Measurements from ENCODE around the gene SHC2. TPM values are rescaled to one million over a fixed set of nuclear protein-coding genes. Genes with fewer than 3 reads are reported as not detected.
"Not testable (repeated sequence)": the region's sequence is repeated elsewhere in the genome, so short reads cannot be mapped to it uniquely, and the experiment has no call there.

The SHC2 gene
- total and polyA plus RNA-seq, 12 donors = 1.2 to 196 (median 41.1) TPM

DNA sequence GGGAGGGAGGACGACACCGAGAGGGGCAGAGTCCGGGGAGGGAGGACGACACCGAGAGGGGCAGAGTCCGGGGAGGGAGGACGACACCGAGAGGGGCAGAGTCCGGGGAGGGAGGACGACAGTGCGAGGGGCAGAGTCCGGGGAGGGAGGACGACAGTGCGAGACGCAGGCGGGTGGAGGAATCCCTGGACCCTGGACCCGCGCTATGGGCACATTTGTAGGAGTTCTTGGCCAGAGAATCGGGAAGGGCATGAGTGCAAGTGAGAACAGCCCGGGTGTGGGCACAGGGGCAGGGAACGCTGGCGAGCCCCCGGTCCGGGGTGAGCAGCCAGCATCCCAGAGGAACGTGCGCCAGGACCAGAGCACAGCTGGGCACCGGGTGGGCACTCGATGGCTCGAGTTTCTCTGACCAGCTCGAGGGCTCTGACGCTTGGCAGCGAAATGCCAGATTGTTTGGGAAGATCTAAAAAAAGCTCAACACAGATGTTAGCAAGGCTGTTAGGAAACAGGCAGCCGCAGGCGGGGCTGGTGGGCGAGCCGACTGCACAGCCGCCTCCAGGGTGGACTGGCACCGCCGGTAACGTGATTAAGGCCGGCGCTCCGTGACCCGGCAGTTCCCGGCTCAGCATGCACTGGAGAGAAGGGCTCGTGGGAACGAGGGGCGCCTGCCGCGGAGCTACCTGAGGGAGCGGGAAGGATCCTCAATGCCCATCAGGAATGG is 33.9 kb downstream of the SHC2 start:
- H3K36me3 ChIP-seq (replicated peaks in 1 of 2) = no peaks in the 10 kb centered on the region
- H3K27me3 ChIP-seq = no peaks in the 10 kb centered on the region
- 74 to 88% (median 85%) methylated on average over 42 to 47 of the region's 51 CpGs for WGBS, 4 donors
- DNase-seq = peak in 1 of 7 donors; percentile 83
- H3K9me3 ChIP-seq (replicated peaks in 1 of 3) = no peaks in the 10 kb centered on the region
- intact Hi-C loops (cut with DNase I) = no loop called here
- no peak overlapping the region for H3K4me3 ChIP-seq
- TF ChIP-seq, protein P1, sequence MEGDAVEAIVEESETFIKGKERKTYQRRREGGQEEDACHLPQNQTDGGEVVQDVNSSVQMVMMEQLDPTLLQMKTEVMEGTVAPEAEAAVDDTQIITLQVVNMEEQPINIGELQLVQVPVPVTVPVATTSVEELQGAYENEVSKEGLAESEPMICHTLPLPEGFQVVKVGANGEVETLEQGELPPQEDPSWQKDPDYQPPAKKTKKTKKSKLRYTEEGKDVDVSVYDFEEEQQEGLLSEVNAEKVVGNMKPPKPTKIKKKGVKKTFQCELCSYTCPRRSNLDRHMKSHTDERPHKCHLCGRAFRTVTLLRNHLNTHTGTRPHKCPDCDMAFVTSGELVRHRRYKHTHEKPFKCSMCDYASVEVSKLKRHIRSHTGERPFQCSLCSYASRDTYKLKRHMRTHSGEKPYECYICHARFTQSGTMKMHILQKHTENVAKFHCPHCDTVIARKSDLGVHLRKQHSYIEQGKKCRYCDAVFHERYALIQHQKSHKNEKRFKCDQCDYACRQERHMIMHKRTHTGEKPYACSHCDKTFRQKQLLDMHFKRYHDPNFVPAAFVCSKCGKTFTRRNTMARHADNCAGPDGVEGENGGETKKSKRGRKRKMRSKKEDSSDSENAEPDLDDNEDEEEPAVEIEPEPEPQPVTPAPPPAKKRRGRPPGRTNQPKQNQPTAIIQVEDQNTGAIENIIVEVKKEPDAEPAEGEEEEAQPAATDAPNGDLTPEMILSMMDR (IDR thresholded peaks at IDR 0.05) = no peak
- TF ChIP-seq POLR2A (IDR thresholded peaks at IDR 0.05) = no peak
- H3K4me1 ChIP-seq (replicated peaks in 1 of 2) = no peaks in the 10 kb centered on the region
- no peak overlapping the region for H3K27ac ChIP-seq

DNA sequence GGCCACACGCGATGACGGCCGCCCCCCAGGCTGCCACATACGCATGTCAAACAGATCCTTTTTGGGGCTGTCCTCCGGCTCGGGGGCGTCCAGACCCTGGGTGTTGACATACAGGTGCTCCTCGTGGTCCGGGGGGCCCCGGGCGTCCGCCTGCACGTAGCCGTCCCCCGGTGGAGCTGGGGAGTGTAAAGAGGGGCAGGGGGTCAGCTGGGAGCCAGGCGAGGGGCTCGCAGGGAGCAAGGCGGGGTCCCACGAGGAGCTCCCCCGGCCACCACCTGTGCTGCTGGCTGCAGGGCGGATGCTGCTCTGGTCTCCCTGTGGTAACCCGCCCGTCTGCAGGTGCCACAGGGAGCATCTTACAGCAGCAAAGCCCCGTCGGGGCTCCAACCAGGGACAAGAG is 35.8 kb downstream of the SHC2 start:
- DNase-seq = no peak
- Histone ChIP-seq H3K27me3 (no peaks in the 10 kb centered on the region), H3K9me3 (replicated peaks in 1 of 3) (no peaks in the 10 kb centered on the region), H3K4me3 (no peak overlapping the region), H3K36me3 (replicated peaks in 1 of 2) (no peaks in the 10 kb centered on the region), H3K27ac (no peak overlapping the region), H3K4me1 (replicated peaks in 1 of 2) (no peaks in the 10 kb centered on the region)
- 80 to 92% (median 92%) methylated on average over 5 to 26 of the region's 26 CpGs for WGBS, 4 donors
- TF ChIP-seq, protein P1 (IDR thresholded peaks at IDR 0.05) = no peak
- no peak for TF ChIP-seq POLR2A (IDR thresholded peaks at IDR 0.05)
- intact Hi-C loops (cut with DNase I) = no loop called here

DNA sequence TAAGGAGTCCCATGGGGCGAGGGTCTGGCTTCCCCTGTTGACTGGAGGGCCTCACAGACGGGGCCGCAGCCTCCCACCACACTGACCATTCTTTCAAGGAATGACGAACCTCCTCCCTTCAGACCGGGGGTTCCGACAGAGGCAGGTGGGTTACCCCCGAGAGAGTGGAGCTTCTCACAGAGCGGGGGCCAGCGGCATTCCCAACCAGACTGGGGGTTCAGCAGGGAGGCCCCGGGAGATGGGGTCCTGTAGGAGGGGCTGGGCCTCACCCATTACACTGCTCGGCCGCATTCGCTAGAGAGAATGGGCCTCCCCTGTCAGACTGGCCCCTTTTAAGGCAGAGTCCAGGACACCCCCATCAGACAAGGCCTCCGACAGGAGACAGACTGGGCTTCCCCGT is 36.3 kb downstream of the SHC2 start:
- no peak overlapping the region for H3K4me3 ChIP-seq
- no peaks in the 10 kb centered on the region for H3K4me1 ChIP-seq (replicated peaks in 1 of 2)
- H3K36me3 ChIP-seq (replicated peaks in 1 of 2) = no peaks in the 10 kb centered on the region
- no peak overlapping the region for H3K27ac ChIP-seq
- DNase-seq = no peak
- intact Hi-C loops (cut with DNase I) = no loop called here
- H3K27me3 ChIP-seq = no peaks in the 10 kb centered on the region
- TF ChIP-seq POLR2A (IDR thresholded peaks at IDR 0.05) = no peak
- TF ChIP-seq, protein P1 (IDR thresholded peaks at IDR 0.05) = no peak
- no peaks in the 10 kb centered on the region for H3K9me3 ChIP-seq (replicated peaks in 1 of 3)
- WGBS, 4 donors = 88 to 99% (median 92%) methylated on average over 9 to 15 of the region's 15 CpGs

DNA sequence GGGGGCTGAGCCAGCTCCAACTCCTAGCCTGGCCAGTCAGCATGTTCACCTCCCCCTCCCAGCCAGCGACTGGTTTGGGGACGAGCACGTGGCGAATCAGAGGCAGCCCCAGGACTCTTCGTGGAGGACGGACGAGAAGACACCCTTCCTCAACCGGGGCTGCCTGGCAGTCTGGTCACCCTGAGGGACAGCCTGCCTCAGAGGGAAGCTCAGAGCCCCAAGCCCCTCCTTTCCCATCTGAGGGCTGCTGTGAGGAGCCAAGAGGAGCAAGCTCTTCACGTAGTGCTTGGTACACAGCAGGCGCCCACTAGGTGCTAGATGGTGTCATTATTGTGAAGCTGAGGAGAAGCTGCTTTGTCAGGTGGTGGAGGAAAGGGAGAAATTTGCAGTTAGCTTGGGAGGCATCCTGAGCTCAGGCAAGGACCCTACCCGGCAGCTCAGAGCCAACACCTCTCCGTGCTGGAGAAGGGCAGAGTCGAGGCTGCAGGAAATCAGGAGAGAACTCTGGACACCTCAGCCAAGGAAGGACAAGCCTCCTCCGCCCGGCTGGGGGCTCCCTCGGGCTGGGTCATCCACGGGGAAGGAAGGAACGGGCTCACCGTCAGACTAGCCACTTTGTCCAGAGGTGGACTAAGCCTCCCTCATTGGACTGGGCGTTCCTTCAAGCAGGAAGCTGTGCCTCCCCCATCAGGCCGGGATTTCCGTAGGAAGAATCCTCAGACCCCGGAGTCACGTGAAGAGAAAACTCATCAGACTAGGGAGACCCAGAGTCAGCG is 37.0 kb downstream of the SHC2 start:
- no peaks in the 10 kb centered on the region for H3K27me3 ChIP-seq
- H3K4me3 ChIP-seq = no peak overlapping the region
- H3K27ac ChIP-seq = no peak overlapping the region
- intact Hi-C loops (cut with DNase I) = no loop called here
- WGBS, 4 donors = 84 to 90% (median 85%) methylated on average over 9 to 25 of the region's 25 CpGs
- DNase-seq = peak in 1 of 7 donors; percentile 18
- no peaks in the 10 kb centered on the region for H3K9me3 ChIP-seq (replicated peaks in 1 of 3)
- no peaks in the 10 kb centered on the region for H3K36me3 ChIP-seq (replicated peaks in 1 of 2)
- H3K4me1 ChIP-seq (replicated peaks in 1 of 2) = no peaks in the 10 kb centered on the region
- TF ChIP-seq POLR2A (IDR thresholded peaks at IDR 0.05) = no peak
- TF ChIP-seq, protein P1 (IDR thresholded peaks at IDR 0.05) = no peak

DNA sequence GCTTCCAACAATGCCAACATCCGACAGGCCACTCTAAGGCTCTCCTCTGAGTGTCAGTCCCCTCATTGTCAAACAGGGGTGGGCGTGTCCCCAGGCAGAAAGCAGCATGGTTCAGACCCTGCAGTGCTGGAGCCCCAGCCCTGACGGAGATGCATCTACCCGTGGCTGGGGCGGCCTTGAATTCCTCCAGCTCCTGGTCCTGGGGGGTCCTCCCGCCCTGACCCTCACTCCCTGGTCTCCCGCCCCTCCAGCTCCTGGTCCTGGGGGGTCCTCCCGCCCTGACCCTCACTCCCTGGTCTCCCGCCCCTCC is 38.0 kb downstream of the SHC2 start:
- H3K4me1 ChIP-seq (replicated peaks in 1 of 2); intact Hi-C loops (cut with DNase I); DNase-seq; H3K27me3 ChIP-seq; H3K36me3 ChIP-seq (replicated peaks in 1 of 2); H3K4me3 ChIP-seq; H3K9me3 ChIP-seq (replicated peaks in 1 of 3); H3K27ac ChIP-seq: not testable (repeated sequence)
- WGBS, 4 donors = 50 to 100% (median 81%) methylated on average over 1 to 7 of the region's 9 CpGs

All from adrenal gland (tissue), 12 donors.